MV-4-11 (cell line): ENCODE results near the gene PITPNC1.
"Not testable (repeated sequence)": the region's sequence is repeated elsewhere in the genome, so short reads cannot be mapped to it uniquely, and the experiment has no call there.

Experiments used
- DNase-seq: peaks from one replicate; lab custom pipeline; 2025; lab: John Stamatoyannopoulos, UW

PITPNC1 gene

GRCh38 chr17:67624886-67625656 is 248.0 kb downstream of the PITPNC1 start:
- DNase-seq = no peak

- no peak for DNase-seq
These were observed 248.9 kb downstream of the PITPNC1 start for GRCh38 chr17:67625971-67626370.

GRCh38 chr17:67628580-67629013 is 251.5 kb downstream of the PITPNC1 start:
- peak; percentile 36 for DNase-seq

GRCh38 chr17:67629971-67630320 is 252.9 kb downstream of the PITPNC1 start:
- peak; percentile 31 for DNase-seq

GRCh38 chr17:67630836-67631235 is 253.8 kb downstream of the PITPNC1 start:
- not testable (repeated sequence) for DNase-seq

GRCh38 chr17:67632141-67632540 is 255.1 kb downstream of the PITPNC1 start:
- DNase-seq = no peak

GRCh38 chr17:67633751-67634211 is 256.7 kb downstream of the PITPNC1 start:
- no peak for DNase-seq

- DNase-seq = no peak
These were observed 258.6 kb downstream of the PITPNC1 start for GRCh38 chr17:67635681-67636080.

GRCh38 chr17:67636312-67636711 is 259.2 kb downstream of the PITPNC1 start:
- no peak for DNase-seq

GRCh38 chr17:67636834-67637520 is 259.9 kb downstream of the PITPNC1 start:
- DNase-seq = no peak

- DNase-seq = no peak
These were observed 261.0 kb downstream of the PITPNC1 start for GRCh38 chr17:67637901-67638641.

- DNase-seq = no peak
These were observed 261.8 kb downstream of the PITPNC1 start for GRCh38 chr17:67638871-67639270.

- DNase-seq = no peak
These were observed 262.5 kb downstream of the PITPNC1 start for GRCh38 chr17:67639555-67639954.

- no peak for DNase-seq
These were observed 262.9 kb downstream of the PITPNC1 start for GRCh38 chr17:67639979-67640378.

GRCh38 chr17:67642488-67642887 is 265.4 kb downstream of the PITPNC1 start:
- no peak for DNase-seq

- DNase-seq = no peak
These were observed 267.0 kb downstream of the PITPNC1 start for GRCh38 chr17:67644061-67644460.

- not testable (repeated sequence) for DNase-seq
These were observed 268.1 kb downstream of the PITPNC1 start for GRCh38 chr17:67645195-67645594.

GRCh38 chr17:67646472-67646871 is 269.4 kb downstream of the PITPNC1 start:
- no peak for DNase-seq

GRCh38 chr17:67647482-67647881 is 270.4 kb downstream of the PITPNC1 start:
- no peak for DNase-seq

- DNase-seq = peak; percentile 32
These were observed 271.2 kb downstream of the PITPNC1 start for GRCh38 chr17:67648032-67648905.

GRCh38 chr17:67648906-67649295 is 271.8 kb downstream of the PITPNC1 start:
- DNase-seq = peak; percentile 32

GRCh38 chr17:67649891-67650290 is 272.8 kb downstream of the PITPNC1 start:
- no peak for DNase-seq
